OCI-LY1 (cell line): Measurements from ENCODE around the gene DLK1.

Experiments
- EZH2 ChIP-seq: fragments of 200-600 bp; sonication (generic), shearing (Covaris generic); IDR thresholded peaks from 2 replicates; pipeline ENCODE4 v1.8.0; 2017; ENCODE audit warnings: borderline replicate concordance, mixed run types, mild to moderate bottlenecking, antibody characterized with exemption, low read length, moderate library complexity, mixed read lengths
- TF ChIP-seq, protein P1 (sequence below): fragments of 200-600 bp; sonication (generic), shearing (Covaris generic); IDR thresholded peaks from 2 replicates; pipeline ENCODE4 v1.5.1; 2017; ENCODE audit warnings: mild to moderate bottlenecking, antibody characterized with exemption, low read length, moderate library complexity, mixed read lengths

DNA sequence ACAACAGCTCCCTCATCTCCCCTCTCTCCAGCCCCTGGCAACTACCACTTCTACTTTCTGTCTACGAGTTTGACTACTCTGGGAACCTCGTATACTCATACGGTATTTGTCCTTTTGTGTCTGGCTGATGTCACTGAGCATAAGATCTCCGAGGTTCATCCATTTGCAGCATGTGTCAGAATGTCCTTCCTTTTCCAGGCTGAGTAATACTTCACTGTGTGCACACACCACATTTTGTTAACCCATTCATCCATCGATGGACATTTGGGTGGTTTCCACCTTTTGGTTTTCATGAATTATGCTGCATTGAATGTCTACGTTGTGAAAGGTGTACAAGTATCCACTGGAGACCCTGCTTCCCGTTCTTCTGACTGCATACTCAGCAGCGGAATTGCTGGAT lies 24.1 kb upstream of the DLK1 start:
- TF ChIP-seq EZH2: no peak
- TF ChIP-seq, protein P1, sequence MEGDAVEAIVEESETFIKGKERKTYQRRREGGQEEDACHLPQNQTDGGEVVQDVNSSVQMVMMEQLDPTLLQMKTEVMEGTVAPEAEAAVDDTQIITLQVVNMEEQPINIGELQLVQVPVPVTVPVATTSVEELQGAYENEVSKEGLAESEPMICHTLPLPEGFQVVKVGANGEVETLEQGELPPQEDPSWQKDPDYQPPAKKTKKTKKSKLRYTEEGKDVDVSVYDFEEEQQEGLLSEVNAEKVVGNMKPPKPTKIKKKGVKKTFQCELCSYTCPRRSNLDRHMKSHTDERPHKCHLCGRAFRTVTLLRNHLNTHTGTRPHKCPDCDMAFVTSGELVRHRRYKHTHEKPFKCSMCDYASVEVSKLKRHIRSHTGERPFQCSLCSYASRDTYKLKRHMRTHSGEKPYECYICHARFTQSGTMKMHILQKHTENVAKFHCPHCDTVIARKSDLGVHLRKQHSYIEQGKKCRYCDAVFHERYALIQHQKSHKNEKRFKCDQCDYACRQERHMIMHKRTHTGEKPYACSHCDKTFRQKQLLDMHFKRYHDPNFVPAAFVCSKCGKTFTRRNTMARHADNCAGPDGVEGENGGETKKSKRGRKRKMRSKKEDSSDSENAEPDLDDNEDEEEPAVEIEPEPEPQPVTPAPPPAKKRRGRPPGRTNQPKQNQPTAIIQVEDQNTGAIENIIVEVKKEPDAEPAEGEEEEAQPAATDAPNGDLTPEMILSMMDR: no peak
